ENCODE results near the gene DAW1.
"Not testable (repeated sequence)": the region's sequence is repeated elsewhere in the genome, so short reads cannot be mapped to it uniquely, and the experiment has no call there.

DAW1 gene, protein sequence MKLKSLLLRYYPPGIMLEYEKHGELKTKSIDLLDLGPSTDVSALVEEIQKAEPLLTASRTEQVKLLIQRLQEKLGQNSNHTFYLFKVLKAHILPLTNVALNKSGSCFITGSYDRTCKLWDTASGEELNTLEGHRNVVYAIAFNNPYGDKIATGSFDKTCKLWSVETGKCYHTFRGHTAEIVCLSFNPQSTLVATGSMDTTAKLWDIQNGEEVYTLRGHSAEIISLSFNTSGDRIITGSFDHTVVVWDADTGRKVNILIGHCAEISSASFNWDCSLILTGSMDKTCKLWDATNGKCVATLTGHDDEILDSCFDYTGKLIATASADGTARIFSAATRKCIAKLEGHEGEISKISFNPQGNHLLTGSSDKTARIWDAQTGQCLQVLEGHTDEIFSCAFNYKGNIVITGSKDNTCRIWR

DNA sequence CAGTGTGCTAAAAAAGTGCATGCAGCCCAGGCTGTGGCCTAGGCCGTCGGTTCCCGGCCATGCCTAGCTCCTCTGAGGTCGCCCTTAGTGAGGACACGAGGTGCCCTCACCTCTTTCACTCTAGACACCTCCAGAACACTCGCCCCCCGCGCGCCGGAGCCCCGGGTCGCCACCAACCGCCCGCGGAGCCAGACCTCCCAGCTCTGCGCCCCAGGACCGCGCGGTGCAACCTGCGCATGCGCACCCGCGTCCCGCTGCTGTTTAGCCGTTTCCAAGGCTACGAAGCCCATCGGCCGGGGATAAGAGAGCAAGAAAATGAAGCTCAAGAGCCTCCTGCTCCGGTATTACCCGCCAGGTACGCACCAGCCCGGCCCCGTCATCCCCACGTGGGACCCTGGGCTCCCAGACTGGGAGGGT is at the start of gene DAW1:
Gene DAW1, plus strand, starts transcription at position 257 of the 417 bp plus-strand sequence. Its CDS starts 59 bp downstream, at position 316.
- peak; percentile 21 to 43 for DNase-seq (ENCODE audit: low read depth in 2 of 2)

- no peak for DNase-seq (ENCODE audit: low read depth in 2 of 2)
Measured at GRCh38 chr2:227822416-227823003, 48.9 kb upstream of the DAW1 start.

DNA sequence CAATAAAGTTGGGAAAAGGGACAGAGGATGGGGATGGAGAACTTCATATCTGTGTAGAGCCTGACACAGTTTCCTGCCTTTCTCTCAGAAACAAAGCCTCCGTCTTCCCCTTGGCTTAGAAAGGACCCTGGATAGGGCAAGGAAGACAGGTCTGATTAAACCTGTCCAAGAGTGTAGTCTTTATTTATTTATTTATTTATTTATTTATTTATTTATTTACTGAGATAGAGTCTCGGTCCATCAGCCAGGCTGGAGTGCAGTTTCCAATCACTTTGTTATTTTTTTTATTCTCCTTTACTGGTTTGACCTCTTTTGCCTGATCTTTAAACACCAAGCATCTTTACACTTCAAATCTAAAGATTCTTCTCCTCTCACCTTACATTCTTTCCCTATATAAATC is 47.5 kb upstream of the DAW1 start:
- no peak for DNase-seq (ENCODE audit: low read depth in 2 of 2)

DNA sequence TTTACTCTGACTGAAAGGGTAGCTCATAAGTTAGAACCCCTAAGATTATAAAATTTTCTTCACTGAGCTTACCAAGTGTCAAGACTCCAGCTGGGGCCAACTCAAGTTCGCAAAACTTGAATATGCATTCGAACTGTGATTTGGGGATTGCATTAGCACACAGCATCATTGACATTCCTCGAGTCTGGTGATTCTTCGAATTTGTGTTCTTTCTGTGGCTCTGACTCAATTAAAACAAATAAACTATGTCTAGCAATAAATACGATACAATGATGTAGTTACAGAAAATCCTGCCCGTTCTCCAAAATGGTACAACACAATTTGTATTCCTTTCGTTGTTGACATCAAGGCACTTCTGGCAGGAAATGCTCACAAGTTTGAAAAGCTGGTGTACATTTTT is 46.7 kb upstream of the DAW1 start:
- DNase-seq (ENCODE audit: low read depth in 2 of 2), result no peak

GRCh38 chr2:227826019-227826521 is 45.4 kb upstream of the DAW1 start:
- no peak for DNase-seq (ENCODE audit: low read depth in 2 of 2)

GRCh38 chr2:227826563-227826962 is 44.9 kb upstream of the DAW1 start:
- DNase-seq (ENCODE audit: low read depth in 2 of 2), result no peak

- DNase-seq (ENCODE audit: low read depth in 2 of 2), result no peak
Measured at GRCh38 chr2:227827143-227827542, 44.3 kb upstream of the DAW1 start.

- no peak for DNase-seq (ENCODE audit: low read depth in 2 of 2)
Measured at GRCh38 chr2:227828477-227828912, 42.9 kb upstream of the DAW1 start.

DNA sequence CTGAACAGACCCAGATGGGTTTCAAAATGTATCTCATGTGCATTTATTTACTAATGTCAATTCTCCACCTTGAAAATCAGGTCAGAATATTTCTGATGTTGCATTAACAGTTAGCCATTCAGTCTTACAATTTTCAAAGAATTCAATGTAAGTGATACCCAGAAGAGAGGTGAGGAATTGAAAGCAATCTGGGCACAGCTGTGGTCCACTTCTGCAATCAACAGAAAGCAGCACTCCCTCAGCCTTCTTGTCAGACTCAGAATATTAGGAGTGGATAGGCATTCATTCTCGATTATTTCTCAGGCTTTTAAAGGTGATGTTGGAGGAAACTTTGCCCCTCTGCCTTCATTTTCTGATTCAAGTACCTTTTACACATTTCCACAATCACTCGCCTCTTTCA is 42.1 kb upstream of the DAW1 start:
- no peak for DNase-seq (ENCODE audit: low read depth in 2 of 2)

DNA sequence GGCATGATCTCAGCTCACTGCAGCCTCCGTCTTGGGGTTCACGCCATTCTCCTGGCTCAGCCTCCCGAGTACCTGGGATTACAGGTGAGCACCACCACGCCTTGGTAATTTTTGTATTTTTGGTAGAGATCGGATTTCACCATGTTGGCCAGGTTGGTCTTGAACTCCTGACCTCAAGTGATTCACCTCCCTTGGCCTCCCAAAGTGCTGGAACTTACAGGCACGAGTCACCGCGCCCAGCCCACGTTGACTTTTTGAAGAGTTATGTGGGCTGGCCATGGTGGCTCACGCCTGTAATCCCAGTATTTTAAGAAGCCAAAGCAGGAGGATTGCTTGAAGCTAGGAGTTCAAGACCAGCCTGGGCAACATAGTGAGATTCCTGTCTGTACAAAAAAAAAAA is 37.0 kb upstream of the DAW1 start:
- no peak for DNase-seq (ENCODE audit: low read depth in 2 of 2)

DNA sequence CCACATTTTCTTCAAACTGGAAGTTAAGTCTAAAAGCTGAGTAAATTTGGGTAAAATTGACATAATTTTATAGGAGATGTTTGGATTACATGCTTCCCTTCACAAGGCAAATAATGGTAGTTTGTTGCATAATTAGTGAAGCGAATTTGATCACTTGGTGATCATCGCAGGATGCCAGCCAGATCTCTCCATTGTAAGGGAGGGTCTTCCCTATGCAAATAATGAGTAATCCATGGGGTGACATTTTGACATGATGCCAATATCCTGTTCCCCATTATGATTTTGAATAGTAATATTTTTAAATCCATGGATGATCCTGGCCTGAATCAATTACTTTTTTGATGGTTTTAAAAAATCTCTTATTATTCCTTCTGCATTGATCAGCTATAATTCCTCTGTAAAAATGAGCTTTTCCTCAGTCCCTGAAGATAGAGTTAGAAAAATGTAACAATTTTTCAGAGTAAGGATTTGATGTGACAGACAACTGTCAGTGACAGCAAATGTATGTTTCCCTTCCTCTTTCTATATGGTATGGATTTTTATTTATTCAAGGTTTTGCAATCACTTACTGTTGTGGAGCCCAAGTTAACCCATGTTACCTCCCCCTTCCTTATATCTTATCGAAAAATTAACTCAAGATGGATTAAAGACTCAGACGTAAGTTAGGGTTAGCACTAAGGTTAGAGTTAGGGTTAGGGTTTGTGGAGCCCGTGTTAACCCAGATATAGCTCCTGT is 36.3 kb upstream of the DAW1 start:
- DNase-seq (ENCODE audit: low read depth in 2 of 2), result no peak

DNA sequence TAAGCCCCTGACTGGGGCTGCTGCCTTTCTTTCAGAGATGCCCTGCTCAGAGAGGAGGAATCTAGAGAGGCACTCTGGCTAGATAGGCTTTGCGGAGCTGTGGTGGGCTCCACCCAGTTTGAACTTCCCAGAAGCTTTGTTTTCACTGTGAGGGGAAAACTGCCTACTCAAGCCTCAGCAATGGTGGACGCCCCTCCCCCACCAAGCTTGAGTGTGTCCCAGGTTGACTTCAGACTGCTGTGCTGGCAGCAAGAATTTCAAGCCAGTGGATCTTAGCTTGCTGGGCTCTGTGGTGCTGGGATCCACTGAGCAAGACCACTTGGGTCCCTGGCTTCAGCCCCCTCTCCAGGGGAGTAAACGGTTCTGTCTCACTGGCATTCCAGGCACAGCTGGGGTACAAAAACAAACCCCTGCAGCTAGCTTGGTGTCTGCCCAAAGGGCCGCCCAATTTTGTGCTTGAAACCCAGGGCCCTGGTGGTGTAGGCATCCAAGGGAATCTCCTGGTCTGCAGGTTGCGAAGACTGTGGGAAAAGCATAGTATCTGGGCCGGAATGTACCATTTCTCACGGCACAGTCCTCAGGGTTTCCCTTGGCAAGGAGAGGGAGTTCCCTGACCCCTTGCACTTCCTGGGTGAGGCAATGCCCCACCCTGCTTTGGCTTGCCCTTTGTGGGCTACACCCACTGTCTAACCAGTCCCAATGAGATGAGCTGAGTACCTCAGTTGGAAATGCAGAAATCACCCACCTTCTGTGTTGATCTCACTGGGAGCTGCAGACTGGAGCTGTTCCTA is 31.9 kb upstream of the DAW1 start:
- DNase-seq (ENCODE audit: low read depth in 2 of 2), result not testable (repeated sequence)

GRCh38 chr2:227846831-227847230 is 24.6 kb upstream of the DAW1 start:
- DNase-seq (ENCODE audit: low read depth in 2 of 2), result no peak

DNA sequence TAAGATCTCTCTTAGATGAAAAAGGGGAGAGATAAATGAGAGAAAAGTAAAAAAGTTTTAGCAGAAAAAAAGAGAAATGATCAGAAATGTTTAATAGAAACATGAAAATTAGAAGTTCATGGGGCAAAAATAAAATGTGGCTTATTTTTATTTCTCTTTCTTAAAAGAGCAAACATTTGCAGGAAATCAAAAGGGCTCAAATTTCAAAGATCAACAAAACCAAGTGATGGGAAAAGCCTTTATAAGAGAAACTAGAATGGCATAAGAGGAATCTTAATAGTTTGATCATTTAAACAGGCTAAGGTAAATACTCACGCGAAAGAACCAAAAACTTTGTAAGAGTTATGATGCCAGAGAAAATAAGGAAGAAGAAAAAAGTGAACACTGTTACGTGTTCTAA is 23.3 kb upstream of the DAW1 start:
- DNase-seq (ENCODE audit: low read depth in 2 of 2), result no peak

DNA sequence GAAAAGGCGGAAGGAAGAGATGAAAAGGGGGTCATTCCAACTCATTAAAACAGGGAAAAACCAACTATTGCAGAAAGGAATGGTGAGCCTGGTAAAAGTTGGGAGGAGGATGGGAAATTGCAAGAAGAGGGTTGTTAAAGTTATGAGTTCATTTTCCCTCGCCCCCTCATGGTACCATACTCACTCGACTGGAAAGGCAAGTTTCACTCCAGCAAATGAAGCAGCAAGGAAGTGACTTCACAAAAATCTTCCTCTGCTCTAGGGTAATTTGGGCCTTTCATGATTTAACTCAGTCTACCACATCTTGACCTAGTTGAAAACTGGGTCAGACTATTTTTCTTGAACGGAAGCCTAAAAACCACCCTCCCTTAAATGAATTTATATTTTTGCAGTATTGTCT is 22.8 kb upstream of the DAW1 start:
- DNase-seq (ENCODE audit: low read depth in 2 of 2), result no peak

DNA sequence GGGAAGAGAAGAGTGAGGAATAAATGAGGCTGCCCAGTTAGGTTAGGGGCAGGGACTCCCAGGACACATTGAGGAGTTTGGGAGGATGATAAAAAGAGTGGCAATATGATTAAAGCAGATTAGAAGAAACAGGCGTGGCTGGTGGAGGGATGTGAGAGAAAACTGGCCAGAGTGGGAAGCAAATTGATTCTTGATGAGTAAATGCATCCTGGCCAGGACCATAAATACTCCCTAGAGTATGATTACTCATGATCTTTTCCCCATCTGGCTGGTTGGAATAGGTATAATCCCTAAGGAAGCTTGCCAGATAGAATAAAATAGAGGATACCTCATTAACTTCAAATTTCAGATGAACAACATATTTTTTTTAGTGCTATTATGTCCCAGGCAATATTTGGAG is 21.5 kb upstream of the DAW1 start:
- DNase-seq (ENCODE audit: low read depth in 2 of 2), result no peak

GRCh38 chr2:227853204-227853629 is 18.2 kb upstream of the DAW1 start:
- no peak for DNase-seq (ENCODE audit: low read depth in 2 of 2)

- no peak for DNase-seq (ENCODE audit: low read depth in 2 of 2)
Measured at GRCh38 chr2:227853765-227854271, 17.6 kb upstream of the DAW1 start.

DNA sequence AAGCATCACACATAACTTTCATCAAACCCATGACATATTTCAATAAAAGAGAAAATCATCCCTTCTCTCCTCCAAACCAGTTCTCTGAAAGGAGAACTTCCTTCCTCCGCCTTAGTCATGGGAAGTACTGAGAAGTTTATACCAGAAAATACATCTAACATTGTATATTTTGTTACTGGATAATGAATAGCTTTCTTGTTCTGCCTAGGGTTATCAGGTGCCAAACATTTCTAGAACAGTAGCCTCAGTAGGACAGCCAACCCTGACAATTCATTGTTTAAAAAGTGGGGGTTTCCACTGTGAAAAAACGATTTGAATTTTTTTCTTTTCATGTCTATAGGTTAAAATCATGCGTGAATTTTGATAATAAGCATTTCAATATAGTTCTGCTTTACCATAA is 16.0 kb upstream of the DAW1 start:
- DNase-seq (ENCODE audit: low read depth in 2 of 2), result no peak

DNA sequence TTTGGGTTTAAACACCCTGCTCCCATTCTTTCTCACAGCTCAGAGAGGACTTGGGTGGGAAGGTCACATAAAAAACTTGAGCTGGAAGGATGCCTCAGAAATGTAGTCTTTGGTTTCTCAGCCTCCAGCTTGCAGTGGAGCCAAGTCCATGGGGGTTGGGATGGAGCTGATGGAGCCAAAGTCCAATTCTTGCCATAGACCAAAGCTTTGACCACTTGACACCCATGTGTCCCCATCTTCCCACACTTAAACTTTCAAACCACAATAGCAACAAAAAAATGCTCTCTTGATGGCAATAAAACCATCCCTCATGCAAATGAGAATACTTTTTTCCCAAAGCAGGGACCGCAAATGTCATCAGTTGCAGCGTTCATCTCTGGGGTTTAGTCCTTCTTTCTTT is 14.7 kb upstream of the DAW1 start:
- DNase-seq (ENCODE audit: low read depth in 2 of 2), result no peak

- no peak for DNase-seq (ENCODE audit: low read depth in 2 of 2)
Measured at GRCh38 chr2:227860221-227860641, 11.2 kb upstream of the DAW1 start.

All from stimulated activated CD8-positive, alpha-beta memory T cell treated with anti-CD3 and anti-CD28 coated beads, Interleukin-2, amount 100 ng/mL, for 48 hours (primary cell).